Stimulated activated CD4-positive, alpha-beta T cell treated with anti-CD3 and anti-CD28 coated beads, TNF-alpha, amount 100 ng/mL, for 1 hour (primary cell): ENCODE results near the gene DSCAML1.

Source experiments
- DNase-seq, 3 donors: peaks; one replicate each; pipeline ENCODE4 v3.0.0-alpha.2; 2020; ENCODE audit warnings: low read depth in 3 of 3, low spot score in 1 of 3

Gene DSCAML1

GRCh38 chr11:117502015-117502778 is 294.8 kb downstream of the DSCAML1 start:
- DNase-seq = no peak

- DNase-seq = no peak
These were observed 295.6 kb downstream of the DSCAML1 start for GRCh38 chr11:117501237-117501898.

GRCh38 chr11:117498791-117499190 is 298.2 kb downstream of the DSCAML1 start:
- DNase-seq = no peak

- DNase-seq = no peak
These were observed 299.6 kb downstream of the DSCAML1 start for GRCh38 chr11:117497206-117497951.

GRCh38 chr11:117495357-117495756 is 301.7 kb downstream of the DSCAML1 start:
- DNase-seq = no peak

GRCh38 chr11:117492578-117493251 is 304.3 kb downstream of the DSCAML1 start:
- no peak for DNase-seq

- no peak for DNase-seq
These were observed 306.1 kb downstream of the DSCAML1 start for GRCh38 chr11:117490911-117491310.

- no peak for DNase-seq
These were observed 306.9 kb downstream of the DSCAML1 start for GRCh38 chr11:117489999-117490679.

- no peak for DNase-seq
These were observed 307.7 kb downstream of the DSCAML1 start for GRCh38 chr11:117488996-117489952.

- DNase-seq = no peak
These were observed 311.0 kb downstream of the DSCAML1 start for GRCh38 chr11:117486059-117486458.

- DNase-seq = no peak
These were observed 312.9 kb downstream of the DSCAML1 start for GRCh38 chr11:117484156-117484555.

- no peak for DNase-seq
These were observed 313.6 kb downstream of the DSCAML1 start for GRCh38 chr11:117483372-117483771.

GRCh38 chr11:117482881-117483280 is 314.1 kb downstream of the DSCAML1 start:
- DNase-seq = no peak

GRCh38 chr11:117481885-117482284 is 315.1 kb downstream of the DSCAML1 start:
- no peak for DNase-seq

- DNase-seq = no peak
These were observed 316.0 kb downstream of the DSCAML1 start for GRCh38 chr11:117481036-117481435.

- DNase-seq = no peak
These were observed 316.8 kb downstream of the DSCAML1 start for GRCh38 chr11:117480221-117480620.

GRCh38 chr11:117479372-117479771 is 317.6 kb downstream of the DSCAML1 start:
- DNase-seq = no peak

- DNase-seq = no peak
These were observed 318.1 kb downstream of the DSCAML1 start for GRCh38 chr11:117478926-117479325.

- DNase-seq = no peak
These were observed 318.7 kb downstream of the DSCAML1 start for GRCh38 chr11:117478126-117478860.
